Vagina (tissue), 2 donors: ENCODE data around the gene SZRD1.

ENCODE experiments used
- POLR2A ChIP-seq, 2 donors: fragments of 450-650 bp; IDR thresholded peaks; one replicate each; pipeline ENCODE4 v1.6.1; 2017; ENCODE audit warnings: antibody characterized with exemption in 2 of 2, mild to moderate bottlenecking in 2 of 2, moderate library complexity in 2 of 2
- TF ChIP-seq, protein P1 (sequence below), 3 experiments: fragments of 450-650 bp in 2 of 3; fragments of 200-600 bp in 1 of 3; sonication (generic) in 1 of 3; IDR thresholded peaks; one replicate each; pipeline ENCODE4 v1.5.1; 2017 to 2019; ENCODE audit warnings: antibody characterized with exemption in 3 of 3, mild to moderate bottlenecking in 2 of 3, moderate library complexity in 2 of 3

DNA sequence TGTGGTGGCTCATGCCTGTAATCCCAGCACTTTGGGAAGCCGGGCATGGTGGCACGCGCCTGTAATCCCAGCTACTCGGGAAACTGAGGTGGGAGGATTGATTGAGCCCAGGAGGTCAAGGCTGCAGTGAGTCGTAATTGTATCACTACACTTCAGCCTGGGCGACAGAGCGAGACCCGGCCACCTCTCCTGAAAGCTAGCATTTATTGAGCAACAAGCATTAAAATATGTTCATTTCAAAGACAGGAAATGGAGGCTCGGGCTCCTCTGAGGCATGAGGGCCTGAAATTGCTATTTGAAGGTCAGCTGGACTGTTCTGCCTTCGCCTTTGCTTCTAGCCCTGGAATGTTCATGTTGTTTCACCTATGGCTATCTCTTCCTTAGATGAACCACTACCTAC, 35.7 kb downstream of the SZRD1 start:
- TF ChIP-seq, protein P1, sequence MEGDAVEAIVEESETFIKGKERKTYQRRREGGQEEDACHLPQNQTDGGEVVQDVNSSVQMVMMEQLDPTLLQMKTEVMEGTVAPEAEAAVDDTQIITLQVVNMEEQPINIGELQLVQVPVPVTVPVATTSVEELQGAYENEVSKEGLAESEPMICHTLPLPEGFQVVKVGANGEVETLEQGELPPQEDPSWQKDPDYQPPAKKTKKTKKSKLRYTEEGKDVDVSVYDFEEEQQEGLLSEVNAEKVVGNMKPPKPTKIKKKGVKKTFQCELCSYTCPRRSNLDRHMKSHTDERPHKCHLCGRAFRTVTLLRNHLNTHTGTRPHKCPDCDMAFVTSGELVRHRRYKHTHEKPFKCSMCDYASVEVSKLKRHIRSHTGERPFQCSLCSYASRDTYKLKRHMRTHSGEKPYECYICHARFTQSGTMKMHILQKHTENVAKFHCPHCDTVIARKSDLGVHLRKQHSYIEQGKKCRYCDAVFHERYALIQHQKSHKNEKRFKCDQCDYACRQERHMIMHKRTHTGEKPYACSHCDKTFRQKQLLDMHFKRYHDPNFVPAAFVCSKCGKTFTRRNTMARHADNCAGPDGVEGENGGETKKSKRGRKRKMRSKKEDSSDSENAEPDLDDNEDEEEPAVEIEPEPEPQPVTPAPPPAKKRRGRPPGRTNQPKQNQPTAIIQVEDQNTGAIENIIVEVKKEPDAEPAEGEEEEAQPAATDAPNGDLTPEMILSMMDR (IDR thresholded peaks at IDR 0.05), result no peak
- TF ChIP-seq POLR2A (IDR thresholded peaks at IDR 0.05), result no peak
